LNCAP (cell line): ENCODE measurements around the gene BCLAF3.
A peak's percentile ranks its signal among the peaks of the same experiment; 100 is the strongest.

Experiments used
- TF ChIP-seq, protein P1 (sequence below): fragments of 450-650 bp; IDR thresholded peaks from 2 replicates; pipeline ENCODE4 v1.5.1; 2017; ENCODE audit warnings: mild to moderate bottlenecking

BCLAF3 gene

DNA sequence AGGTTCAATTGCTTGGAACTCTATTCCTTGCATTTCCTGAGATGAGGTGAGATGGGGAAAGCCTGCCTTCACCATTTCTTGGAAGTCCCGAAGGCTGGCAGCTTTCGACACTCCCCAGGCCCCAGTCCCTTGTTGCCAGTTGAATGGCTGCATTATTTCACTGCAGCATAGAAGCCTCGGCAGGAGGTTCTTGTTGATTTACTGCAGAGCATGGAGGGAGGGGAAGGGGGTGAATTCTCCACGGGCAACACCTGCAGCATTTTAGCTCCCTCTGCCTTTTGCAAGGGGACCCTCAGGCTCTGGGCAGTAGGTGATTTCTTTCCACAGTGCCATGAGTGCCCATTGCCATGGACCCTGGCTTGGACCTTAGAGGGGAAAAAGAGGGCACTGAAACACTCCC lies 10.7 kb upstream of the BCLAF3 start:
- TF ChIP-seq, protein P1, sequence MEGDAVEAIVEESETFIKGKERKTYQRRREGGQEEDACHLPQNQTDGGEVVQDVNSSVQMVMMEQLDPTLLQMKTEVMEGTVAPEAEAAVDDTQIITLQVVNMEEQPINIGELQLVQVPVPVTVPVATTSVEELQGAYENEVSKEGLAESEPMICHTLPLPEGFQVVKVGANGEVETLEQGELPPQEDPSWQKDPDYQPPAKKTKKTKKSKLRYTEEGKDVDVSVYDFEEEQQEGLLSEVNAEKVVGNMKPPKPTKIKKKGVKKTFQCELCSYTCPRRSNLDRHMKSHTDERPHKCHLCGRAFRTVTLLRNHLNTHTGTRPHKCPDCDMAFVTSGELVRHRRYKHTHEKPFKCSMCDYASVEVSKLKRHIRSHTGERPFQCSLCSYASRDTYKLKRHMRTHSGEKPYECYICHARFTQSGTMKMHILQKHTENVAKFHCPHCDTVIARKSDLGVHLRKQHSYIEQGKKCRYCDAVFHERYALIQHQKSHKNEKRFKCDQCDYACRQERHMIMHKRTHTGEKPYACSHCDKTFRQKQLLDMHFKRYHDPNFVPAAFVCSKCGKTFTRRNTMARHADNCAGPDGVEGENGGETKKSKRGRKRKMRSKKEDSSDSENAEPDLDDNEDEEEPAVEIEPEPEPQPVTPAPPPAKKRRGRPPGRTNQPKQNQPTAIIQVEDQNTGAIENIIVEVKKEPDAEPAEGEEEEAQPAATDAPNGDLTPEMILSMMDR, result no peak

DNA sequence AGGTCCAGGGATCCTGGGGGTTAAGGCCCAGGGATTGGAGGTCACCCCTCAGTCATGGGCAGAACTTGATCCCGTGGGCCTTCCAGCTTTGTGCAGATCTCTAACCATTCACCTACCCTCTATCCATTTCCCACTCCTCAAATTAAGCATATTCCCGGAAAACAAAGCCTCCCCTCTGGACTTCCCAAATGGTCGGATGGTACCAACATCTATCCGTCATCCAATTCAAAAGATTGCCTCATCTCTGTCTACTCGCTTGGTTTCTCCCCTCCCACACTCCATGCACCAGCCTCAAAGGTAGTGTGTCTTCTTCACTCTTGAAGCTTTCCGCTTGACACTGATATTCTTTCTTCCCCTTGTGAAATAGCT lies 473 bp upstream of the BCLAF3 start:
- TF ChIP-seq, protein P1, result 0 out of 2 replicates have a peak, but pooled peaks have one; percentile 3

DNA sequence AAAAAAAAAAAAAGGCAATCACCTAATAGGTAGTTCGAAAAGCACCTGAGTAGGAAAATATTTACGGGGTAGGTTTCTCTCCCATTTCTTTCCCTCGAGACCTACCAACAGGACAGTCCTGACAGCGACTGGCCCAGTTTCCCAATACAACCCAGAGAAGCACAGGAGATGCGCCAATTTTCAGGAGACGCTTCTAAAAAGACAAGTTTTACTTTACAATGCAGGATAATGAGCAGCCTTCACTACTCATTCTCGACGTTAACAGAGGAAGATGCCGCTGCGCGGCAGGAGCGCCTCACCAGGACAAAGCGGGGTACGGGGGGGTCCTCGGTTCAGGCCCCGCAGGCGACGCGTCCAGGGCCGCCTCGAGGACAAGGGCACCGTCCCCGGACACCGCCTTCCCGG lies 708 bp downstream of the BCLAF3 start:
- TF ChIP-seq, protein P1, result no peak

DNA sequence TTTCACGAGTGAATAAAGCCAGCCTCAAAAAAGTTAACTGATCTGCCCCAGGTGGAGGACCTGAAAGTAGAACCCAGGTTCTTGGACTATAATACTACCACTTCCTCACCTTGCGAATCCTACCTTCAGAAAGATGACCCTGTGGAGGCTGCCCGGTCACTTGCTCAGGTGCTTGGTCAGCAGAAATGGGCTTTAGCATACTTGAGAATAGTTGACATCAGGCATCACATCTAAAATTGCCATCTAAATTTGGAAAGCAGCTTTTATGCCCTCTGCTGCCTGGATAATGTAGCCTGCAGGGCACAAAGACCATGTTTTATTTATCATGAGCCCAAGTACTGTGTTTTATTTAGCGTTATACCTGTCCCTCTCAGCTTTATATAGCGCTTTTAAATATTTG lies 3.0 kb downstream of the BCLAF3 start:
- TF ChIP-seq, protein P1, result peak; percentile 16; the same call in 1 of the 2 replicates

DNA sequence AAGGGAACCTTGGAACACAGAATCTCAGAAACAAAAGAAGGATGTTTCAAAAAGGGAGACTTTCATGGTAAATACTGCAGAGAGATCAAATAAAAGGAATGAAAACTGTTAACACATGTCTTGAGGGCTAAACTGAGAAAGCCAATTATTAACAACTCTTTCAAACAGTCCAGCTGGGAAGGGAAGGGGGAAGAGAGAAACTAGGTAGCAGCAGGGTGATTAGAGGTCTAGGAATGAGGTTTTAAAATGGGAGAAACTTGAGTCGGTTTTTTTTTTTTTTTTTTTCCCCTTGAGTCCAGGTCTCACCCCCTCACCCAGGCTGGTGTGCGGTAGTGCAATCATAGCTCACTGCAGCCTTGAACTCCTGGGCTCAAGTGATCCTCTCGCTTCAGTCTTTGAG lies 4.3 kb downstream of the BCLAF3 start:
- TF ChIP-seq, protein P1, result no peak

DNA sequence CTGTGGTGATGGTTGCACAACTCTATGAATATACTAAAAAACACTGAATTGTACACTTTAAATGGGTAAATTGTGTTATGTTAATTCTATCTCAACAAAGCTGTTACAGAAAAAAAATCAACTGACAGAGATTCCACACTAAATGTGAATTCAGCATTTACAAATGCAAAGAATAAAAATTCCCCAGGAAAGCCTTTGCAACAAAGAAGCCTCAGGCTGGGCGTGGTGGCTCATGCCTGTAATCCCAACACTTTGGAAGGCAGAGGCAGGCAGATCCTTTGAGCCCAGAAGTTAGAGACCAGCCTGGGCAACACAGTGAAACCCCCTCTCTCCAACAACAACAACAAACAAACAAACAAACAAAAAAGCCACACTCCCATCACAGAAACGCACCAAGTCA lies 8.9 kb downstream of the BCLAF3 start:
- TF ChIP-seq, protein P1, result no peak

DNA sequence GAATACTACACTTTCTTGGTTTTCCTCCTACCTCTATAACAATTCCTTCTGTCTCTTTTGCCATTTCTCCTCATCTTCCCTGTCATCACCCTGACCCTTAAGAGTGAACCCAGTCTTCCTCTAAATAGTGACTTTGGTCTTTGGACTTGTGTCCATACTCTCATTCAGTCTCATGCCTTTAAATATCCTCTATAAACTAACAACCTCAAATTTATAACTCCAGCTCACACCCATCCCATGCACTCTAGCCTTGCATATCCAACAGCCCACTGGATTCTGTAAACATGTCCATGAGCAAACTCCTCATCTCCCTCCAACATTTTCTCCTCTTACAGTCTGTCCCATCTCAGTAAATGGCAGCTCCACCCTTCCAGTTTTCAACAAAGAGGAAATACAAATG lies 15.0 kb downstream of the BCLAF3 start:
- TF ChIP-seq, protein P1, result no peak

DNA sequence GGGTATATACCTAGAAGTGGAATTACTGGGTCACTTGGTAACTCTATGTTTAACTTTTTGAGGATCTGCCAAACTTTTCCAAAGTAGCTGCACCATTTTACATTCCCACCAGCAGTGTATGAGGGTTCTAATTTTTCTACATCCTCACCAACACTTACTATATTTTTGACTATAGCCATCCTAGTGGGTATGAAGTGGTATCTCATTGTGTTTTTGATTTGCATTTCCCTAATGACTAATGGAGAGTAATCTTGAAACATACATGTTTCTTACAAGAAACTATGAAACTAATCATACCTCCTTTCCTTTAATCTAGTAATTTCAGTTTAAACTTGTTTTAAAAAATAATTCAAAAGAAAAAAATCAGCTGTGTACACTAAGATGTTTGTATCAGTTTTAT lies 17.9 kb downstream of the BCLAF3 start:
- TF ChIP-seq, protein P1, result no peak
